GM18505 (cell line): ENCODE data around the gene FRMPD1.

Source experiments
- ATAC-seq: cut with Tn5 transposase; IDR thresholded peaks from one replicate; pipeline ENCODE4 v1.9.1; 2021; ENCODE audit not compliant: unreplicated experiment
- POLR2A ChIP-seq: IDR thresholded peaks from 4 replicates; pipeline ENCODE4 v1.6.1; 2011; ENCODE audit warnings: borderline replicate concordance; ENCODE audit not compliant: insufficient read depth, insufficient read length; ENCODE audit errors: extremely low read depth

Gene FRMPD1

DNA sequence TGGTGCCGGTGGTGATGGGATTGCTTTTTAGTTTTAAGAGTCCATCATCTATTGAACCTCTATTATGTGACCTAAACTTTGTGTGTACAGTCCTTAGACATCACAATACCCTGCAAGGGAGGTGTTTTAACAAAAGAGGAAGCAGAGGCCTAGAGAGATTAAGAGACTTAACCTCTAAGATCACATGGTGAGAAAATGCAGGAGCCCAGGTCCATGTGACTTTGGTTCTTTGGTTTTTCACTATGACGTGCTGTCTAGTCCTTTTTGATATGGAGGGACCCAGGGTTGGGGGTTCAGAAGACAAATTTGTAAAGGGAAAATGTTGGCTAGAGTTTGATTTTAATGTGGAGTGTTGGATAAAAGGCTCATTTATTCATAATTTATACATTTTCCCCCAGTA is 68.8 kb downstream of the FRMPD1 start:
- ATAC-seq: no peak
- no peak for TF ChIP-seq POLR2A

DNA sequence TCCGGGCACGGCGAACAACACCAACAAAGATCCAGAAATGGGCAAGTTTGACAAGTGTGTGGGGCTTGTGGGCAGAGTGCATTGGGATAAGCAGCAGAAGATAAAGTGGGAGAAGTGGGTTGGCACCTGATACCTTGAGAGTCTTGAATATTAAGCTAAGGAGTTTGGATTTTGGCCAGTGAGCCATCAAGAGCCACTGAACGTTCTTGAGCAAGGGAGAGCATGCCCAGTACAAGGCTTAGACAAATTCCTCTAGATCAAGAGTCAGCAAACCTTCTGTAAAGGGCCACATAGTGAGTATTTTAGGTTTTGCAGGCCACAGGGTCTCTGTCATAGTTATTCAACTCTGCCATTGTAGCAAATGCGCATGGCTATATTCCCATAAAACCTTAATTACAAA is 76.3 kb downstream of the FRMPD1 start:
- no peak for ATAC-seq
- TF ChIP-seq POLR2A: no peak

DNA sequence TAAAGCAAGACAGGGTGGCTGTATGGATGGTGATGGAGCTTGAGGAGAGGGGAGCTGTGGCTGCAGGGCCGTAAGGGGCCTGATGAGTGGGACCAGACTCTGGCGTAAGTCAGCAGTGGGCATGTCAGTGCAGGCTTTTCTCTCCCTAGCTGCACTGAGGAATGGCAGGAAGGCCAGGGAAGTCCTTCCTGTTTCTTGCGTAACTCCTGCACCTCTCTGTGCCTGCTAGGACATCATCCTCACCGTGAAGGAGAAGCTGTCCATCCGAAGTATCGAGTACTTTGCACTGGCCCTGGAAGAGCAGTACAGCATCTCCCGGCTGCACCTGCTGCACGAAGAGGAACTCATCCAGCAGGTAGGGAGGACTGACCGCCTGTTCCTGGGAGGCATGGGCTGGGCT is 78.7 kb downstream of the FRMPD1 start:
- ATAC-seq: no peak
- TF ChIP-seq POLR2A: no peak

DNA sequence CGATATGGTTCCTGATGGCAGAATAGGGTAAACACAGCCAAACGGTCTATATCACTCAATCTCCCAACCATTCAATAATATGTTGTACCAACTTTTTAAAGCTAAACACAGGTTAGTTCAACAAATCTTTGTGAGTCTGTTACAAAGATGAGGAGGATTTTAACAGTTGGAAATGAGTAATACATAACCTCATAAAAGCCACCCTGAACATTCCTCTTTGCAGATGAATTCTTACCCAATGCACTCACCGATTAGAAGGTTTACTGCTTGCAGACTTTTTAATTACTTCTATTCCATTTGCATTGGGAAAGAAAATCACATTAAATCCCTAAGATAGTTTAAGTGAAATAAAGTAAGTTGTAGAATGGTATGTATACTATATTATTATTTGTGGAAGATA is 79.5 kb downstream of the FRMPD1 start:
- no peak for ATAC-seq
- no peak for TF ChIP-seq POLR2A

DNA sequence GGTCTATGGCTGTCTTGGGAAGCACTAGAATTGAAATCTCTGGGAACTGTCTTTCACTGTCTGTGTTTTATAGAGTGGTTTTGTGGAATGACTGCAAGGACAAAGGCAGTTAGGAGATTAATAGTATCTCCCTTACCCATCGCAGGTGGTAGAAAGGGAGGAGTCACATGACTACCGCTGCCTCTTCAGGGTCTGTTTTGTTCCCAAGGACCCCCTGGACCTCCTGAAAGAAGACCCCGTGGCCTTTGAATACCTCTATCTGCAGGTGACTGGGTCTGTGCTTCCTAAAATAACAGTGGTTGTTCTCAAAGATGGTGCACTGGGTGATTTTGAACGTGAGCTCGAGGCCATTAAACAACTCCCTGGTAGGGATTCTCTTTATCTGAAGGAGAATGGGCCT is 80.1 kb downstream of the FRMPD1 start:
- TF ChIP-seq POLR2A: no peak

DNA sequence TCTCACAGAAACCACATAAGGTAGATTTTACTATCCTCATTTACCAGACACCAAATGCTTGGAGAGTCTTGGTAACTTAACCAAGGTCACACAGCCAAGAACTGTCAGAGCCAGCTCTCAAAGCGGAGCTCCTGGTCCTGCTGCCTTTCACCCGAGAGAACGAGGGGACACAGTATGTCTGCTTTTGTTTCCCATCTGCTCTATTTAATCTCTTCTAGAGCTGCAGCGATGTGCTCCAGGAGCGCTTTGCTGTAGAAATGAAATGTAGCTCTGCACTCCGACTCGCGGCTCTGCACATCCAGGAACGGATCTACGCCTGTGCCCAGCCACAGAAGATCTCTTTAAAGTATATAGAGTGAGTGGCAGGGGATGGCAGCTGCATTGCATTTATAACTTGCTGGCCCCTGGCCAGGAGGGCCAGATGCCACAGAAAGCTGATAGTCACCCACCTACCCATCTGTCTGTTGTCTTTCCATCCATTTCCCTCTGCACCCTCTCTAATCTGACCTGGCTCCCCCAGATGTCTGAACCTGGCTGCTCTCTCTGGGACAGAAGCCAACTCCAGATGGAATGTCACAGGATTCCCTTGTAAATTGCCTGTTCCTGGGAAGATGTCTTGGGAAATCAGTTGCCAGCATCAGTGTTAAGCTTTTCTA is 81.5 kb downstream of the FRMPD1 start:
- no peak for TF ChIP-seq POLR2A
- no peak for ATAC-seq

More for the DNA sequence above, 80.1 kb downstream of the FRMPD1 start:
- ATAC-seq: no peak

DNA sequence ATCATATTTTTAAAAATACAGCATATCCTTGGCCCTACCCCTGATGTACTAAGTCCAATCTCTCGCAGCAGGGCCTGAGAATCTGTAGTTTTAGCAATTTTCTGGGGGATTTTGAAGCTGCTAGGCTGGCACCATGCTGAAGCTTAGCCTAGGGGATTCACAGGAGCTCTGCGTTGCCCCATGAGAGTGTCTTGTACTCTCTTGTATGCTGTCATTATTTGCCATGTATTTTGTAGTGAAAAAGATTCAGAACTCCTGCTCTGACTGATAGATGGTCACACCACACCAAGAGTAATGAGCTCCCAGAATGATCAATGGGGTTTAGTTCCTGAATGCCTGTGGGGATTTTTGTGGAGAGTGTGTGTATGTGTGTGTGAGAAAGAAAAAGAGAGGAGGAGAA is 82.2 kb downstream of the FRMPD1 start:
- TF ChIP-seq POLR2A: no peak
- ATAC-seq: no peak

DNA sequence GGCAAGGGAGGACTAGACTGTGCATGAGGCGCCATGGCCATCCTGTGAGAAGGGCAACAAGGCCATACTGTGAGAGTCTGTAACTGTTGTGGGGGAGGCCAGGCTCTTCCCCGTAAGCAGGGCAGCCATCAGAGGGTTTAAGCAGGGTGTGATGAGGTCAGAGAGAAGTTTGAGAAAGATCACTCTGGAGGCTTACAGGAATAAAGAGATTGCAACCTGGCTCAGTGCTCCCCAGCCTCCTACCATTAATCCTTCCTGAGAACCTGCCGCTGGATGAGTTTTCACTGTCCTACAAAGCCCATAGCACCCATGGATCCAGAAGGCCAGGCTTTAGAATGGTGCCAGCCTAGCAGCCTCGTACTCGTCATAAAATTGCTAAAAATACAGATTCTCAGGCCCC is 88.5 kb downstream of the FRMPD1 start:
- TF ChIP-seq POLR2A: no peak
- no peak for ATAC-seq

DNA sequence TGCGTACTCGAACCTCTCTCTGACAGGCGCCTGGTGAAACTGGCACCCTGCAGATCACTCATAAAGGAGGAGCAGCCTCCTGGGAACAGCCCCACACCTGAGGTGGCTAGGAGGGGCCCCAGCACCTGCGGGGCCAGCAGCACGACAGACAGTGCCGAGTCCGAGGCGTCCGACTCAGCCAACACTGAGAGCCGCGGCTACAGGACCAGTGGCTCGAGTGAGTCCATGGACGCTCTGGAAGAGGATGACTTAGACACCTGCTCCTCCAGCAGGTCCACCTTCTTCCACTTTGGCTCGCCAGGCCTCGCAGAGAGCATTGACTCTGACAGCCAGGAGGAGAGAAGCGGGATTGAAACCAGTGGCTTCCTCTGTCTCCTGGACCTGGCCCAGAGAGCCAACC is 89.4 kb downstream of the FRMPD1 start:
- ATAC-seq: no peak
- TF ChIP-seq POLR2A: no peak

DNA sequence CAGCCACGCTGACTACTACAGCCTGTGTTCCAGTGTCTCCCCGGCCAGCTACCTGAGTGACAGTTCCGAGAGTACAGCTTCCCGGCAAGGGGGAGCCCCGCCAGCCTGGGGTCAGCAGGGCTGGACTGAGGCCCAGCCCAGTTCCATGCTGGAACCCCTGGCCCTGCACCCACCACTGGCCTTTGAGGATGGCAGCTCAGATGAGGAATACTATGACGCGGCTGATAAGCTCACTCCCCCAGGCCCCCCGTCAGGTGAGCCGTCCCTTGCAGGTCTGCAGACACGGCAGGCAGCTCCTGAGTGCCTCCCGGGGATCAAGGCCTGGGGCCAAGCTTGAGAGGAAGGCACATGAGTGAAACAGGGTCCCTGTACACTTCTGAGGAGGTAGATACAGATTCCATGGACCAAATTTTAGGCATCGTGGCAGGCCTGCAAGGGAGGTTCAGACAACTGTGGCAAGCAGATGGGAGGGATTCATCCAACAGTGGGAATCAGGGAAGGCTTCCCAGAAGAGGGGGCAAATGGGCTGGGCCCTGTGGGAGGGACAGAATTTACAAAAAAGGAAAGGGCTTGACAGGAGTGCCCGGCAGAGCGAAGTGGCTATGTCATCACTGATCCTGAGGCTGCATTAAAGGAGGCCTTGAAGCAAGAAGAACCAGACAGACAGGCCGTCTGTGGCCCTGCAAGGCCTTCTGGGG is 90.0 kb downstream of the FRMPD1 start:
- no peak for TF ChIP-seq POLR2A
- no peak for ATAC-seq

DNA sequence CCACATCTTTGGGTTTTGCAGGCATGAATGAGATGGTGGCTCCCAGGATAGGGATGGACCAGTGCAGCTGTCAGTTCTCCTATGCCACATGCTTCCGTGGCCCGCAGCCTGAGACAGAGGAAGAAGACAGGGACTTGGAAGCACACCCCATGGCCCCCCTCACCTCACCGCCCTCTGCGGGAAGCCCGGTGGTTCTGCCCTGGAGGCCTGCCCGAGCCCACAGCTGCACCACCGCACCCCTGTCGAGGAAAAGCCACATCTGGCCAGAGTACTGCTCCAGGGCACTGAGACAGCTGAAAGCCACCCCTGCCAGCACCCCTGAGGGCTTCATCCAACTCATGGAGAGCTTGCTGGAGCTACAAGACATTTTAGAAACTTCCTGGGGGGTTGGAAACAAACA is 95.2 kb downstream of the FRMPD1 start:
- no peak for ATAC-seq
- no peak for TF ChIP-seq POLR2A

DNA sequence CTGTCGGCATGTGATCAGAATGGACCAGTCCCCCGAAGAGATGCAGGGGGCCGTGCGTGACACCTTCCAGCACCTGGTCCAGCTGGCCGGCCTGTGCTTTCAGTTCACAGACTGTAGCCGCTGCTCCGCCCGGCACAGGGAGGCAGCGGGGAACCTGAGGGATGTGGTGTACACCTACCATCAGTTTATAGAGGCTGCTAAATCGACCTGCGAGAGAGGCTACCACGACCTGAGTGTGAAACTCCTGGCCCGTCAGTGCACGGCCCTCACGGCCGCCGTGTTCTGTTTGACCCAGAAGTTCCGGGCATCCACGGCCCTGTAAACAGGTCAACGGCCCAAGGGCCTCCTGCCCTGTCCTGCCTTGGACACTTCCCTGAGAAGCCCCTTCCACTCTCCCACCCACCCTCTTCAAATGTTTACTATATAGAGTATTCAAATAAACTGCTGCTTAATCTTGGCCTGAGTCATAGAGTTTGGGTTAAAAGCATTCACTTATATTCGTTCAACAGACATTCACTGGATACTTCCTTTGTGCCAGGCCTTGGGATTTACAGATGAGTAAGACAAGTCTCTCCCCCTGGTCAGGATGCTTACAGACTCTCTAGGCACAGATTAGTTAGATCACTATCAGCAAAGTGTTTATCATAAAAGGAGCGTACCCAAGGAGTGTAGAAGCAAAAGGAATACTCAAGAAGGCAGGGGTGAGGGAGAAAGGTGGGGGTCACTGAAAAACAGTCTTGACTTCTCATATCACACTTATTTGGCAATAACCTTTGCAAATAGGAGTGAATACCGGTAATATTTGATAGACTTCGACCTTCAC is 95.9 kb downstream of the FRMPD1 start:
- no peak for ATAC-seq

DNA sequence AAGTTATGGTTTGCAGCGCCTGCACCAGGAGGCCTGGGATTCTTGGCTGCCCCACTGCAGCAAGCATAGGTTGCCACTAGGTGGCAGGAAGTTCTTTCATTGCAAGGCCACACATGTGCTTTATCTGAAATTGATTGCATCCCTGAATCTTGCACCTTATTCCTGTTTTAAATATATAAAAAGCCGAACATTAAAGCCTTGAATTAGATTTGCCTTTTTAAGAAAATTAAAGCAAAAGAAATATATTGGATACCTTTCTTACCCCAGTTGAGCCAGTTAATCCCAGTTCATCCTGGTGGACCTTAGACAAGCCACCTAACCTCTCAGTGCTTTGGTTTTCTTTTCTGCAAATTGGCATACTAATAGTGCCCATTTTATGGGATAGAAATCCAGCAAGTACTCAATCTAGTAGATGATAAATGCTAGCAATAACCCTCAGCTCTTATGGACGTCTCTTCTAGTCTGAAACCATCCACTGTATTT is 96.6 kb downstream of the FRMPD1 start:
- no peak for TF ChIP-seq POLR2A
- ATAC-seq: peak; percentile 62

More for the DNA sequence above, 95.9 kb downstream of the FRMPD1 start:
- no peak for TF ChIP-seq POLR2A
